GM12891 (cell line): ENCODE data around the gene ZDHHC1.
A peak's percentile ranks its signal among the peaks of the same experiment; 100 is the strongest.
"Not testable (repeated sequence)": the region's sequence is repeated elsewhere in the genome, so short reads cannot be mapped to it uniquely, and the experiment has no call there.

ENCODE experiments used
- DNase-seq: peaks from one replicate; pipeline ENCODE4 v3.0.0; 2011; ENCODE audit warnings: low spot score; ENCODE audit not compliant: insufficient read length
- FAIRE-seq: peaks from 2 replicates; lab custom pipeline; 2011; peaks lifted over from hg19 to GRCh38; lab: Jason Lieb, UNC
- PAX5 ChIP-seq: IDR thresholded peaks from 2 replicates; pipeline ENCODE4 v1.6.1; 2011; ENCODE audit warnings: low read length, moderate library complexity, mild to moderate bottlenecking; ENCODE audit not compliant: insufficient read depth, severe bottlenecking
- POLR2A ChIP-seq: IDR thresholded peaks from 2 replicates; pipeline ENCODE4 v1.6.1; 2011; ENCODE audit warnings: low read depth, low read length, control low read depth
- POLR2AphosphoS5 ChIP-seq: IDR thresholded peaks from 2 replicates; pipeline ENCODE4 v1.6.1; 2011; ENCODE audit warnings: low read depth, low read length, control low read depth
- POU2F2 ChIP-seq: IDR thresholded peaks from 2 replicates; pipeline ENCODE4 v1.6.1; 2011; ENCODE audit warnings: low read depth, mild to moderate bottlenecking, control low read depth, low read length, moderate library complexity
- SPI1 ChIP-seq: IDR thresholded peaks from 2 replicates; pipeline ENCODE4 v1.6.1; 2011; ENCODE audit warnings: low read depth, low read length, control low read depth
- TAF1 ChIP-seq: IDR thresholded peaks from 2 replicates; pipeline ENCODE4 v1.6.1; 2011; ENCODE audit warnings: low read depth, low read length, control low read depth

The ZDHHC1 gene

GRCh38 chr16:67424261-67424615, 8.0 kb upstream of the ZDHHC1 start:
- DNase-seq (no peak), FAIRE-seq (no peak)
- TF ChIP-seq POLR2AphosphoS5 = no peak
- no peak for TF ChIP-seq POLR2A
- no peak for TF ChIP-seq POU2F2
- no peak for TF ChIP-seq PAX5
- no peak for TF ChIP-seq SPI1
- TF ChIP-seq TAF1 = no peak

- TF ChIP-seq POLR2A (no peak), PAX5 (no peak)
- FAIRE-seq (no peak), DNase-seq (no peak)
Measured at GRCh38 chr16:67423611-67424260, 7.5 kb upstream of the ZDHHC1 start.

- TF ChIP-seq PAX5 = no peak
- DNase-seq (no peak), FAIRE-seq (no peak)
Measured at GRCh38 chr16:67423015-67423414, 6.7 kb upstream of the ZDHHC1 start.

GRCh38 chr16:67421030-67421429, 4.8 kb upstream of the ZDHHC1 start:
- no peak for FAIRE-seq
- no peak for DNase-seq
- TF ChIP-seq TAF1 = no peak
- no peak for TF ChIP-seq POLR2A
- TF ChIP-seq POLR2AphosphoS5 = no peak
- no peak for TF ChIP-seq SPI1
- no peak for TF ChIP-seq PAX5
- TF ChIP-seq POU2F2 = no peak

GRCh38 chr16:67419931-67420330, 3.7 kb upstream of the ZDHHC1 start:
- FAIRE-seq = no peak
- TF ChIP-seq TAF1 (no peak), SPI1 (no peak), PAX5 (no peak), POLR2AphosphoS5 (no peak), POLR2A (no peak), POU2F2 (no peak)
- DNase-seq = no peak

- no peak for TF ChIP-seq POU2F2
- no peak for TF ChIP-seq TAF1
- TF ChIP-seq SPI1 = no peak
- no peak for TF ChIP-seq POLR2AphosphoS5
- no peak for TF ChIP-seq PAX5
- no peak for TF ChIP-seq POLR2A
- DNase-seq = no peak
- no peak for FAIRE-seq
Measured at GRCh38 chr16:67419502-67419901, 3.2 kb upstream of the ZDHHC1 start.

GRCh38 chr16:67417333-67418061, 1.2 kb upstream of the ZDHHC1 start:
- no peak for FAIRE-seq

GRCh38 chr16:67415421-67415820, 856 bp downstream of the ZDHHC1 start:
- FAIRE-seq = not testable (repeated sequence)

More at GRCh38 chr16:67417333-67418061, 1.2 kb upstream of the ZDHHC1 start:
- no peak for TF ChIP-seq SPI1
- no peak for TF ChIP-seq POU2F2
- TF ChIP-seq POLR2AphosphoS5 = no peak
- no peak for TF ChIP-seq POLR2A
- TF ChIP-seq TAF1 = no peak
- no peak for DNase-seq

GRCh38 chr16:67413978-67414911, 2.0 kb downstream of the ZDHHC1 start:
- FAIRE-seq (peak; percentile 5), DNase-seq (no peak)
- TF ChIP-seq SPI1 = peak; percentile 73
- no peak for TF ChIP-seq POU2F2

More at GRCh38 chr16:67415421-67415820, 856 bp downstream of the ZDHHC1 start:
- not testable (repeated sequence) for DNase-seq

- DNase-seq (no peak), FAIRE-seq (no peak)
- TF ChIP-seq POLR2AphosphoS5 (no peak), SPI1 (no peak), PAX5 (no peak), TAF1 (no peak), POLR2A (no peak), POU2F2 (no peak)
Measured at GRCh38 chr16:67412294-67412693, 4.0 kb downstream of the ZDHHC1 start.
